Astrocyte of the hippocampus (primary cell): ENCODE data around the gene PARD3.

ENCODE experiments used
- DNase-seq: peaks from one replicate; pipeline ENCODE4 v3.0.0; 2011; ENCODE audit warnings: low read depth, low spot score

Gene PARD3

DNA sequence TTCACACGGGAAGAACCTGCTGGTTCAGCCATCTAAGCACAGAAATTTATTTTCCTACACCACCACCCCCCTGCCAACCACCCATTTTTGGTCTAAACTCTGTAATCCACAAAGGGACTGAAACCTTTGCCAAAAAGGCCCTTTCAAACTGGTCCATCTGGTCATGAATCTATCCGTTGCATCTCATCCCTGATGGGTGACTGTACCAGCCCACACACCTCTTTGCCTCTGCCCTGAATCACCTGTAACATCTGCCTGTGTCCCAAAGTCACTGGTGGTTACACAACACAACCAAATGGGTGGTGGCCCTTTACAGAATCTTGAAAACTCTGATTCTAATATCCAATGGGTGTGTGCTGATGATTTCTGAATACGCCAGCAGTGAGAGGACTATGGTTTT is 503.4 kb downstream of the PARD3 start:
- no peak for DNase-seq

DNA sequence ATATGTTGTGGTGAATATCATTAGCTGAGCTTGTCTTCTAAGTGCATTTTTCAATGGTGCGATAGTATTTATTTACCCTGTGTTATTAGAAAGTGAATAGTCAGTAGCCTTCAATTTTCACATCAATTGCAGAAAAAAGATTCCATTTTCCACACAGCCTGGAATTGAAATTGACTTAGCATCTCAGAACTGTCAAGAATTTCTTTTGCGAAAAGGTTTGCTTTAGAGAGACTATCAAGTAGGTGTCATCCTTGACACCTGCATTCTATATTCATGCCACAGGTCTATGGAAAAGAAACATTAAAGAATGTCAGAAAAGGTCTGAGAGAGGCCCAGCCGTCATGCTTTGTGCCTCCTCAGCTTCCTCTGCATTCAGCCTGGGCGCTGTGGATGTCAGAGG is 504.9 kb downstream of the PARD3 start:
- DNase-seq: no peak

DNA sequence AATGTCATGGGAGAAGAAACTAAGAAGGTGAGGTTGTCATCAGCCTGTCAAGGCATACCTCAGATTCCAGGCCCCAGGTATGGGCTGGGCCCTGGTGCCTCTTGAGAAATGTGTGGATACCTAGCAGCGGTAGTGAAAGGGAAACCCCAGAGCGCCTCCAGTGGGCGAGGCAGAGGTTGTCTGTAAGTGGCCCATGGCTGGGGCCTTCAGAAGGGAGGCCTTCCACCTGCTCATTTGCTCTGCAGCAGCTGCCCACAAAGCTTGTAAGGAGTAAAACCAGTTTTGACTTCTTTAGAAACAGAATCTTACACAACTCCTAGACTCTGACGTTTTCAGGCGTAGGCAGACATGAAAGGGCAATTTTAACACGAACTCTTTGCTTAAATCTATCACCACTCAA is 509.9 kb downstream of the PARD3 start:
- no peak for DNase-seq

DNA sequence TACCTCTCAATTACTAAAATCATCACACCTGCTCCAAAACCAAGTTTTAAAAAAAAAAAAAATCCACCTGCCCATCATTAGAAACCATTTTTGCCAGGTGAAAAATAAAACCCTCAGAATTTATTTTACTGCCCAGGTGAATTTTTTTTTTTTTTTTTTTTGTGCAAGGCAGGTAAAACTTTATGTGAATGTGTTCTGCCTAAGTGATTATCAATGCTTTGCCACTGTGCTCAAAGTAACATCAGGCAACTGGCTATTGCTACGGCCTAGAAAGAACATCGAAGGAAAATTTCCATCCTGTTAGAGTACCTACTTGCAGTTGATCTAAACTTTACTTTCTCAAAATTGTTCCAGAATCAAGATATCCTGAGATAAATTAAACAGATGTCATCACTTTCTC is 512.1 kb downstream of the PARD3 start:
- DNase-seq: no peak

DNA sequence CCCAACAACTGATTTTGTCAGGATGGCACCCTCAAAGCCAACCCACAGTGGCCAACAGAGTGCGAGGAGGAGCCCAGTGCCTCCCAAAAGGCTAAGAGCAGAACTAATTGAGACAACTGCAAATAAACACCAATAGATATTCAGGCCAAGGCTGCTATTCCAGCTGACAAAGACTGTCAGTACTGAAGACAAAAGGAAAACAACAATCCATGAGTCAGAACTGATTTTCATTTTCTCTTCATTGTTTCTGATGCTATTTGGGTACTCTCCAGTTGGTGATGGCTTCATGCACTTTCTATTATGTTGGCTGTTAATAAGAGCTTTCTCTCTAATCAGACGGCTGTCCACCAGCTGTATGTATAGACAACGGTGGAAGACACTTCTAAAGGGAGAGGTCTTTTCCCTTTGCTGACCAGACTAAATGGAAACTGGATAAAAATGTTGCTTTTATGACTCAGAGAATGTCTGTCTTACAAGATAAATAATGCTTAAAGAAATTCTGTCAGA is 515.9 kb downstream of the PARD3 start:
- DNase-seq: peak; percentile 55

DNA sequence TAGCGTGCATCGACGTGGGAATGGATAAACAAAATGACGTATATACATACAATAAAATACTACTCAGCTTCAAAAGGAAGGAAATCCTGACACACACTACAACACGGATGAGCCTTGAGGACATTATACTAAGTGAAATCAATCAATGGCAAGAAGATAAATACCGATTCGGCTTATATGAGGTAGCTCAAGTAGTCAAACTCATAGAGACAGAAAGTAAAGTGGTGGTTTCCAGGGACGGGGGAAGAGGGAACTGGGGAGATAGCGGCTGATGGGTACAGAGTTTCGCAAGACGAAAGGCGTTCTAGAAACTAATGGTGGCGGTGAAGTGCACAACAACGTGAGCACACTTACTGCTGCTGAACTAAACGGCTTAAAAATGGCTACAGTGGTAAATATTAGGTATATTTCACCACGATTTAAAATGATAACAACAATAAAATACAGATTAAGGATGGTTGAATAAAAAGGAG is 516.7 kb downstream of the PARD3 start:
- no peak for DNase-seq

DNA sequence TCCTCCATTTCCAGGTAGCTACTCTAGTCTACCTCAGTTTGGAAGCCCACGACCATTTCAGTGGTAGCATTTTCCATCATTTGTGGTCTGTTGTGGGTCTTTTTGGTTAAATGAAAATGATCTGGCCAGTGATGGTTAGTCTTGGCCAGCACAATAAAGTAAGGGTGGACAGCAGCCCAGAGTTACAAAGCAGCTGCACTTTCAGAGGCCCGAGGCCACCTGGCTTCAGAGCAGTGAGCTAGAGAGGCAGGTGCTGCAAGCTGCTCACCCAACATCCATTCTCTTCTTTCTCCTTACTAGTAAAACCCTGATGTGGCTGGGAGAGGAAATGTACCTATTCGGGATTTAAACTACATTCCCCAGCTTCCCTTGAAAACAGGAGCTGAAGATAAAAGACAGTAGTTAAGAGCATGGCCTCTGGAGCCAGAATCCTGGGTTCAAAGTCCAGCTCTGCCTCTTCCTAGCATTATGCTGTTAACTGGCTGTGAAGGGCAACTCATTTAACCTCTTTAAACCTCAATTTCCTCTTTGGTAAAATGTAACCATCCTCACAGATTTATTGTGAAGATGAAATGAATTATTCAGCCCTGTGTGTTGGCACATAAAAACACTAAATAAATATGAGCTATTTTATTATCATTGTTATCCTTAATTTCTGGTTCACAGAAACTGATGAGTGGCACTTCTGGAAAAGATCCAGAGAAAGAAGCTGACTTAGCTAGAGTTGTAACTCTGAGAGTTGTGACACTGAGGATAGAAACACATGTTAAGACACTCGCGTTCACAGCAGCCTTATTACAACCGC is 517.4 kb downstream of the PARD3 start:
- DNase-seq: peak; percentile 42

DNA sequence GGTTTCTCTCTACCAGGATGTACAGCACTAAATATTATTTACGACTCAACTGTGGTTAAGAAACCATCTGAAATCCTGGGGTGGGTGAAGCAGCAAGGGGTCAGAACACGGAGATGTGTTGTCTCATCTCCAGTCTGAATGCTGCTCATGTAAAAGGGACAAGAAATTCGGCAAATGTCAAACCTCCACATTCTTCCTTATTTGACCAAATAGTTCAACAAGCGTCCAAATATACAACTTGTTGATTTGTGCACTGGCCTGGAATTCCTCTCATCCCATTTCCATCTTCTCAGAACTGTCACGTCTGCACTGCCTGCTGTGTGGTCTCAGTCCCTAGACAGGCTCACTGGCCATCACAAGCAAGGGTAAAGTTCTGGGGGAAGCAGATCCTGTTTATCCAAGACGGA is 520.0 kb downstream of the PARD3 start:
- DNase-seq: peak; percentile 52

DNA sequence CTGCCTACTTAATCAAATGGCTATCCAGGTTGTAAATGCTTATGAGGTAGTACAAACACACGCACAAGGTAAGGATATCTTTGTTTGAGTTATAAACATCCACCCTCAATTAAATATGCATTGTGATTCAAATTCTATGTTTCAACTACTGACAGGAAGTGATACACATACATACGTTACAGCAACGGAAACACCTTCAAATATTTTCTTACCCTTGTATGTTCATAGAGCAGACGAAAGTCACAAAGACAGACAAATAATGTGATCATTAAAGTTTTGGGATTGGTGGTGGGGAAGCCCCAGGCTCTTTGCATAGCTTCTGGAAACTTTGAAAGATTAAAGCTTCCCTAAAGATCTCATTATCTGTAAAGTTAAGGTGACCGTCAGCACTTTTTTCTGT is 521.0 kb downstream of the PARD3 start:
- no peak for DNase-seq

DNA sequence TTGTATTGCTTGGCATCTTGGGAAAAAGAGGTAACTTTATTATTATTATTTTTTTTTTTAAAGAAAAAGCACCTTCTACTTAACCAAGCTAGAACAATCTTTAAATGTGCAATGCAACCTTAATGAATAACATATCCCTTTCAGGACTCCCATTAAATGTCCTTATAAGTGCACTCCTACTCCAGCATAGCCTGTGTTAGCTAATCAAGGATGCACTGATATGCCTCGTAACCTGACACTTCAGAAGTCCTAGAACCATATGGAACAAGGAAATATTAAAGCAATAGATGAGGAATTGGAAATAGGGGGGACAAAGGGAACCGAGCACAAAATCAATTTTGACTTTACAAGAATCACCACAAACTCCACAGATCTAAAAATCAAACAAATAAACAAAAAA is 522.4 kb downstream of the PARD3 start:
- DNase-seq: no peak

DNA sequence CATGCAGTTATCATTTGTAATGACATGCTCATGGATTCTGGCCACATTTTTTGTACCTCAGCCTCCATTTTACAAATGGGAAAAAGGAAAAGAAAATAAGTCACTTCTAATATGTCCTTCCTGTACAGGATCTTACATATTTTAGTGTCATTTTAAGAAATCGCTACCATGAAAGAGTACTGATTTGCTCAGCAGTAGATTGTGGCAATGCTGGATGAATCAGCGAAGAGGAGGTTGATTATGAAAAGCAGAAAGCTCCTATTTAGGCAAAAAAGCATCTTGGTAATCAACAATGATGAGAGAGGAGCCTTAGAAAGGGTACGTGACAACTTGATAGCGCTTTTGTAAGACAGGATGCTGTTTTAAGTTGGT is 522.9 kb downstream of the PARD3 start:
- no peak for DNase-seq

DNA sequence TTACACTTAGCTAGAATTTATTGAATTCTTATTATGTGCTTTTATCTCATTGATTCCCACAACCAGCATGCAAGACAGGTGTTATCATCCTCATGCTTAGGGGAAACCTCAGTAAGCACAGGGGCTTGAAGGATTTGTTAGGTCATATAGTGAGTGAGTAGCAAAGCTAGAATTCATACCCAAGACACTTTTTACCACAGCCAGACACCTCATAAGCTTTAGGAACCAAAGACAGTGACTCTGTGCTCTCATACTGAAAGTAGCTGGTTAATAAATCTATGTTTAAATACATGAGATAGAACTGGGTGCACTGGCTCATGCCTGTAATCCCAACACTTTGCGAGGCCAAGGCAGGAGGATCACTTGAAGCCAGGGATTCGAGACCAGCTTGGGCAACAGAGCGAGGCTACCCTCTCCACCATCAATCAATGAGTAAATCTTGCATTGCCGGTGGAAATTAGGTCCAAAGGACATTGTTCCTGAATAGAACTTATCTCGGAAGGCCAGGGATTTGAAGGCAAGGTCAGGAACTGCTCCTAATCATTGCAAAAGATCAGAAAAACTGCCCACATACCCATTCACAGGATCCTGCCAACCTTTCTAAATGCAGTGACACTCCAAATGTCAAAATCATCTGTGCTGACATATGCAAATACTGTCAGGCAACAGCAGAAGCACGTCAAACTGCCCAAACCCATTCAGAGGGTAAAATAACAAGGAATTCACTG is 523.5 kb downstream of the PARD3 start:
- DNase-seq: no peak

DNA sequence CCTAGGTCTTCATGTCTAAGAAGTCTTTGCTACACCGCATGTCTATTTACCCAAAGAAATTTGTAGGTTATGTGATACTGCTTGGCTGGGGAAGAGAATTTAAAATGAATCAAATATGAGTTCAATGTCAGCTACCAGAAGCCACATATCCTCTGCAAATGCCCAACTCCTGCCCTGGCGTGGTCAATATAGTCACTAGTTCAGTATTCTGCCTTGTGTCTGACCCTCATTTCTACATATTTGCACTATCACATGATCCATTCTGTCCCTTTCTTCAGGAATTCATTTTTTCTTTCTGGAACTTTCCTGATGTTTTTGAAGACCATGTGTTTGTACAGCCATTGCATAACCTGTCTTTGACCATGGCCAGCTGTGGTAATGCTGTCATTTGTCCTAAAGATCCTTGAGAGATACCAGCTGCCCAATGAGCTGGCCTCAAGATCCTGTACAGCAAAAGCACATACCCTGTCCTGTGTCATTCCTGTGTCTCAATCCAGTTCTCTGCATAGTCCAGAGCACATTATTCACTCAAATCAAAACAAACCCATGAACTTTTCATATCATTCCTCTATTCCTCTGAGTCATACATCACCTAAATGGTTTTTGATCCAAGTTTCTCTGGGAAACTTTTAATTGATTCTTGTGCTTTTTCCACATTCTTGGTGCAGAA is 524.5 kb downstream of the PARD3 start:
- DNase-seq: peak; percentile 73

DNA sequence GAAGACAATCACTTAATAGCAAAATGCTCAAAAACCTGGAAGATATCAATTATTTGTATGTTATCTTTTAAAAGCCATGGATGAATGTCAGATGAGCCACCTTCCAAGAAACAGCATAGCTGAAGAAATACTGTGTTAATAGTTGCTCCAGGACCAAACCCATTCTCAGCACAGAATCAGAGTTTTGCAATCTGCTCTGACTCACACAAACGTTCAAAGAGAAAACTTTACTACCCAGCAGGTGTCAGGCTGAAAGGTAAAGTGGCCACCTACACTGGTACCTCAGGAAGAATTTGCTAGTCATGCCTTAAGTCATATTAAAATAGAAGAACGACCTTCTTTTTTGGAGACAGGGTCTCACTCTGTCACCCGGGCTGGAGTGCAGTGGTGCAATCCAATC is 526.5 kb downstream of the PARD3 start:
- no peak for DNase-seq

DNA sequence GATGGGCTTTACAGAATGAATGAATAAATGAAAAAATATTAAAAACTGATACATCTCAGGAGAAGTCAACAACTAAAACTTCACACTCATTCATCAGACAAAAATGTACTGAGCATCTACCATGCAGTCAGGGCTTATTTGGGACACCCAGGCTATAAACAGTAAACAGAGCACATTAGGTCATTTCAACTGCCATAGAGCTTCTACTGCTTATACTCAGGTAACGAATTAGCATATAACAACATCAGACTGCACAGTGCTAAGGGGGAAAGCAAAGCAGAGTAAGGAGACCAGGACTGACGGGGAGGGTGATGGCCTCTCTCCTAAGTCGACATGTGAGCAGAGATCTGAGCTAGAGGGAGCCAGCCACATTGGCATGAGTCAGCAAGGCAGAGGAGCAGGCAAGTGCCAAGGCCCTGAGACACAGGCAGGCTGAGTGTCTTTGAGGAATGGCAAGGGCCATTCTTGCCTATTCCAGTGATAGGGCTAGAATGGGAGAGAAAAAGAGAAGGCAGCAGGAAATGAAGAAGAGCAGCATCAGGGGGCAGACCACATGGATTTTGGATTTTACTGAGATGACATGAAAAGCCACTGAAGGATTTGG is 528.9 kb downstream of the PARD3 start:
- no peak for DNase-seq

DNA sequence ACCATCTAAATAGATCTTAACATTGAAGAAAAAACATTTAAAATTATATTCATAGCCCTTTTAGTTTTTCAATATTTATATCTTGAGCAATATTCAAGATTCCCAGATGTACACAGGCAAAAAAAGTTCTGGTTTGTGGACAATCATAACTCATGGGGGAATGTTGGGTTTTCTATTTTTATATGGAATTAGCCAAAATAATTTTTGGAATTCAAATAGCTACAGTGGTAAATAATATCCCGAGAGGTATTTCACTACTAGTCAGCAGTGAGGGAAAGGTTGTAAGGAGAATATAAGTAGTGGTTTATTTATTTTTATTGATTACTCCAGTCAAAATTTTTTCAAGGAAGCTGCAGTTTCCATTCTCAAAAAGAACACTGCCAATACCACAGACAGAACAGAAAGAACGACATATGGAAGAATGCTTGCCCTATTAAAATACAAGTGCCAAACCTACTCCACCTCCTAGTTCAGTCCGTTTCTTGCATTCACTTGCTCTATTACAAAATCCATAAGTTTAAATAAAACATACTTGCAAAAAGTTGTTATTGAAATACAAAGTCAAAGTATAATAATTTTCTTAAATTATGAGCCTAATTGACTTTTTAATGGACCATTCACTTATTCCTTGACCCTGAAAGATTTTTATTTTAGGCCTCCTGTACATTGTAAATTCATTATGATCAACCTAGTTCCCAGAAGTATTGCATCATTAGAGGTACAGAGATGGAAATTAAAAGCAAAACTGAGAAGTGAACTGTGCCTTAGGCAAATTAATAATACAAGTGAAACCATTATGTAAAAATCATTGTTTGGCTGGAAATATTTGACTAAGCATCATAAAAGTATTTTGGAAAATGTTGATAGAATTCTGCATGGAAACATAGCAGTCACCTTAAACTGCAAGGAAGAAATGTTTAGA is 533.2 kb downstream of the PARD3 start:
- no peak for DNase-seq

DNA sequence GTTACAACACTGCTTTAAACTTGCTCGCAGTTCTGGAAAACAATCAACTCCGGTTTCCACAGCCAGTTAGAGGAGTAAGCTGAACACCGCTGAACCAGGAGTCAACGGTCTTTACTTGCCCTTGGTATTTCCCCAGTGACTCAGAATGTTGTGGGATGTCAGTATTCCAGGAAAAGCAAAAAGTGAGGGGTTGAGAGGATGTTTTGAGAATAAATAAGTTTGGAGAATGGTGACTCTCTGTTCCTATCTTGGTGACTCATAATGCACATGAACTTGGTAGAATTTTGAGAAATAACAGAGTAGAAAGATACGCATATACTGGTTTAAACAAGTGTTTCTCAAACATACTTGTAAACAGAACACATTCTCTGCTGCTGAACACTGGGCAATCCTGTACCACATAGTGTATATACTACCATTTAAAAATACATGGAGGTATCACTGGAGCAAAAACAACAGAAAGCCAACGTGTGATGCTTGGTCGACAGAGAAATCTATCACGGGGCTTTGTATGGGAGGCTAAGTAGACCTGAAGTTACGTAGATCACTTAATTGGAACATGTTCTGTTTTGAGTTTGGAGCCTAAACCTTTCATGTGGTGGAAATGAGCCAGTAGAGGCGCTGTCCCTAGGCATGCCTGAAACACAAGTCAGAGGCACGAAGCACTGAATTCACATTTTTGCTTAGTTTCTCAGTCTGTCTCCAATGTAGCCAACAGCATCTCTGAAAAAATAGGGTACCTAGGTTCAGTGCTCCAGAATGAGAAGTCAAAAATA is 534.3 kb downstream of the PARD3 start:
- DNase-seq: peak; percentile 96

DNA sequence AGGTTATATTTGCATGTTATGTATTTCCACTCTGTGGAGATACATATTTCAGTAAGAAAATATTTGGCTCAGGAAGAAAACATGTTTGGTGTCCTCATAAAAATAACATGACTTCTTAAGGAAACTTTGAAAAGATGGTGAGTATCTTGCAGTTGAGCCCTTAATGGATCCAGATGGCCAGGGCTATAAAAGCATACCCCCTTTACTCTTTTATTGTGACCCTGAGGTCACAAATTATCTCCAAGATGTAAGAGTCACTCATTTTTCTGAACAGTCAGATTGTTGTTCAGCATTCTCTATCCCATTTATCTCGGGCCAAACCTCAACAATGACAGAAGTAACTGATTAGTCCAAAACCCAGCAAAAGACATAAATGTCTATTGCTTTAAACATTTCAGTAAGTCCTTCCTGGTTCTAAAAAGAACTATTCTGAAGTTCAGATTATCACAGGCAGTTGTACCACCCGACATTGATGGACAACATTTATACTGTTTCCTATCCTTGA is 539.4 kb downstream of the PARD3 start:
- DNase-seq: no peak

DNA sequence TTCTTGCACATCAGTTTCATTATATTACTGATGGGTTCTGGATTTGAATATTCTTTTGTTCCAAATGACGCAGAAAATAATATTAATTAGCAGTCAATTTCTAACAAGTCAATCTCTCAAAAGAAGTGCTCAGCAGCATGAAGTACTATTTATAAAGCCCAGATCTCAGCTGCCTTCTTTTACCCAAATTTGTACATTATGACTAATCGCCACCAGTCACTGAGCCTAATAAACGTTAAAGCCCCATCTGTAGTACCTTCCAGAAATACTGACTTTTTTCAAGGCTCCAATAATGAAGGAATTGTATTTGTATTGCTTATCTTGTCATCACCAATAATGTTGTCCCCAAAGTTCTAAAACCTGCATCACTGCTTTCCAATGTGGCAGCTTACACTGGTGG is 540.2 kb downstream of the PARD3 start:
- no peak for DNase-seq

DNA sequence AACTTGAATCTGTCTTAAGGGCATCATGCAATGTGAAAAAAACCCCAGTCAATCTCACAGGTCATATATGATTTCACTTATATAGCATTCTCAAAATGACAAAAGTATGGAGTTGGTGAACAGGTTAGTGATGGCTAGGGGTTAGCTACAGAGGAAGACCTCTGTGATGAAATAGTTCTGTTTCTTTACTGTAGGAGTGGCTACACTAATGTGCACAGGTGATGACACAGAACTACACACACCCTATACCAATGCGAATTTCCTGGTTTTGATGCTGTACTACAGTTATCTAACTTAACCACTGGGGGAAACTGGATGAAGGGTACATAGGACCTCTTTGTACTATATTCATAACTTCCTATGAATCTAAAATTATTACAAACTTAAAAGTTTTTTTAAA is 541.8 kb downstream of the PARD3 start:
- DNase-seq: no peak
